Stimulated activated CD4-positive, alpha-beta T cell treated with anti-CD3 and anti-CD28 coated beads, Interleukin-12 subunit alpha, Interleukin-12 subunit beta, amount 100 ng/mL, for 48 hours (primary cell): ENCODE results near the gene PTN.

Experiments
- DNase-seq, 3 donors: peaks; one replicate each; pipeline ENCODE4 v3.0.0-alpha.2; 2020; ENCODE audit warnings: low read depth in 2 of 3, low spot score in 1 of 3

The PTN gene

DNA sequence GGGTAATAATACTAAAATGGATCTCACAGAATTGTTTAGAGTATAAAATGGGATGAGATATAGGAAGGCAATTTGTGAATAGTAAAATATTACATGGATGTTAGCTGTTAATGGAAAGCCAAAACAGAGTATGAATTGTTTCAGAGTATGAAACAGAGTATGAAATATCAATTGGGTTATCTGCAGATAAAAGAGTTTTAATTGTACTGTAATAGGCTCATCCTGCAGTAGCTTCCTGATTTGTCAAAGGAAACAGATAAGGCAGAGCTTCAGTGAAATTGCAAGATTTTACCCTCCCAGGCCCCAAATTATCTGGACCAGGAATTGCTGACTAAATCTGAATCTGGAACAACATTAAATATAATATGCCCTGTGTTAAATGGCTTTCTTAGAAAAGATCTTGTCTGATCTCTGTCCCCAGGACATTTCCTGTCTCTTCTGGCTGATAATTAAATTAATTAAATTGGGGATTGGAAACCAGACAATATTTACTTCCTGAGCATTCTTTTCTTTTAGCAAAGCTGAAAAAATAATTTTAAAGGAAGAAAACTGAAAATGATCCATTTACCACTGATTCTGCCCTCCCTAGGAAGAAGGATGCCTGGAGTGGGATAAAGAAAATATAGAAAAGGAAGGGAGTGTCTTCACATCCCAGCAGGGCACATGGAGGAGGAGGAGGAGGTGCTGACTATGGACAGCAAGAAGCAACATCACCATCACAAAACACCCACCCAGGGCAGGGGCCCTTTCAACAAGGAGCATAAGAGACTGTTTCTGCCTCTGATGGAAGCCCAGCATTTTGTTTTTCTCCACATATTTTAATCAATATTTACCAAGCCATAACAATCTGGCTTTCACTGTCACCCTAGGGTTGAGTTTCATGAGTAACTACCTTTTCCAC lies 18.5 kb downstream of the PTN start:
- DNase-seq = no peak

DNA sequence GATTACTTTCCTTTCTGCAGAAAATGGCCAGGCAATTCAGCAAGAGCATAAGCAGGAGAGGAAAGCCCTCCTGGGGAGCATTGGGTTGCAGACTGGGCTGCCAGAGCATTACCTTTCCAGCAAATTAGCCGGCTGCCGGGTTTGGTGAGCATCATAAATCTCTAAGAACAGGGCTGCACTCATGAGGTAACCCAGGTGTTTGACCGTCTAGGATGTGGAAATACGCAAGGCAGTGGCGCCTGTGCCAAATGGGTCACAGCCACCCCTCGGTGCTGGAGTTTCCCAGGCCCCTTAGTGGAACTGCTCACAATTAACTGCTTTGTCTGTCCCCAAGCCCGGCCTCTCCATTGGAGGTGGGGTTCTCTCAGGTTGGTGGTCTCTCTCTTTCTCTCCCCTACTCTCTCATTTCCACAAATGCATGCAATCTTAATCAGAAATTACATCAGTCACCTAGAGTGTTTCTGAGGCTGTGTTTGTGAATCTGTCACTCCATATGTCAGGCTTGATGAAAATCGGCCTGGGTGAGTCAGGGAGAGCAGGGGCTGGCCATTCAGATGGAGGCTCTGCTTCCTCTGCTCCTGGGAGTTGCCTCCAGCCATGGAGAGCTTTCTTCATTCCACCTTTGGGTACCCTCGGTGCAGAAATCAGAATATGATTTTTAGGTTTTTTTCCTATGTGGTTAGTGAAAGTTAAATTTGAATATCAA lies 26.7 kb downstream of the PTN start:
- DNase-seq = no peak

GRCh38 chr7:137313201-137313600 lies 30.3 kb downstream of the PTN start:
- DNase-seq = no peak

DNA sequence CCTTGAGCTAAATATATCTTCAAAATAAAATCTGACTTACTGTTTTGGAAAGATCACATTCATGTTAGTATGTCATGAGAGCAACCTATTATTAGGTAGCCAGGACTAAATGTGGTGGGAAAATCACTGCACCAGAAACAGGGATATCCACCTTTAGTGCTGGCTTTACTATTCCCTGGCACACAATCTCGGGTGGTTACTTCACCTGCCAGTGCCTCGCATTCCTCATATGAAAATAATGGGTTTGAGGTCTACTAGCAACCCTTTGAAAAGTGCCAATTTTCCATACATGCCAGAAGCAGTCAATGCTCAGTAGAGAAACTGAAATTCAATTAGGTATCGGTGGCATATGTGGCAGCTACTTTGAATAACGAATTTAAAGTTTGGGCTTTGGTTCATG lies 36.8 kb downstream of the PTN start:
- DNase-seq = no peak

- no peak for DNase-seq
Observed at GRCh38 chr7:137305901-137306621, 37.5 kb downstream of the PTN start.

GRCh38 chr7:137304624-137305235 lies 38.8 kb downstream of the PTN start:
- DNase-seq = no peak

DNA sequence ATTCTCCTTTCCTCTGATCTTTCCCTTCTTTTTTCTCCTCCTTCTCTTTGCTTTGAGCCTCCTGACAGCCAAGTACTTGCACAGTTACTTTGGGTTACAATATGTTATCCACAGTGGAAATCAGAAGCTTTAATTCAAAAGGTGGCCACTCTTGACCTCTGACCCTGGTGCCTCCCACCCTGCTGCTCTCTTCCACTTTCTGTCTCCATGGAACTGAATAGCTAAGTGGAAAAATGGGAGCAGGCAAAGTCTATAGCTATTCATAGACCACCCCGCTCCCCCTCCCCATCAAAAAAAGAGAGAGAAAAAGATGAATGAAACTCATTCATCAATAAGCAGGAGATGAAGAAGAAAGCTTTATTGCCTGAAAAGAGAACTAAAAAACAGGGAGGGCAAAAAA lies 39.4 kb downstream of the PTN start:
- no peak for DNase-seq

DNA sequence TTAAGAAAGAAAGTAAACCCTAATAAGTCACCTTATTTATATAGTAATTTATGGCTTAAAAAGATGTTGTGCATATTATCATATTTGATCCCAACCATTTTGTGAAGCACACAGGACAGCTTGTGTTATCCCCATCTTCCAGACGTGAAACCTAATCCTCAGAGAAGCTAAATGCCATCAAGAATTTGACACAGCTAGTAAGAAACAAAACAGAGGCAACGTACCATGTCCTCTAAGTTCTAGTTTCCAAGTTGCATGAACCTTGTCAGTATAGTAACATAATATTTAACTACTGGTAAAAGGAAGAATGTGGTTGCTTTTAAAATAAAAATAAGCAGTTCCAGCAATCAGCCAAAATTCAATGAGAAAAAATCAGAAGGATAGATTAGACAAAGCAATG lies 41.5 kb downstream of the PTN start:
- no peak for DNase-seq

GRCh38 chr7:137298464-137298794 lies 45.1 kb downstream of the PTN start:
- DNase-seq = no peak

GRCh38 chr7:137297551-137298463 lies 45.7 kb downstream of the PTN start:
- no peak for DNase-seq

- DNase-seq = no peak
Observed at GRCh38 chr7:137296576-137296975, 47.0 kb downstream of the PTN start.

- no peak for DNase-seq
Observed at GRCh38 chr7:137295739-137296324, 47.7 kb downstream of the PTN start.

GRCh38 chr7:137289101-137289500 lies 54.4 kb downstream of the PTN start:
- no peak for DNase-seq

DNA sequence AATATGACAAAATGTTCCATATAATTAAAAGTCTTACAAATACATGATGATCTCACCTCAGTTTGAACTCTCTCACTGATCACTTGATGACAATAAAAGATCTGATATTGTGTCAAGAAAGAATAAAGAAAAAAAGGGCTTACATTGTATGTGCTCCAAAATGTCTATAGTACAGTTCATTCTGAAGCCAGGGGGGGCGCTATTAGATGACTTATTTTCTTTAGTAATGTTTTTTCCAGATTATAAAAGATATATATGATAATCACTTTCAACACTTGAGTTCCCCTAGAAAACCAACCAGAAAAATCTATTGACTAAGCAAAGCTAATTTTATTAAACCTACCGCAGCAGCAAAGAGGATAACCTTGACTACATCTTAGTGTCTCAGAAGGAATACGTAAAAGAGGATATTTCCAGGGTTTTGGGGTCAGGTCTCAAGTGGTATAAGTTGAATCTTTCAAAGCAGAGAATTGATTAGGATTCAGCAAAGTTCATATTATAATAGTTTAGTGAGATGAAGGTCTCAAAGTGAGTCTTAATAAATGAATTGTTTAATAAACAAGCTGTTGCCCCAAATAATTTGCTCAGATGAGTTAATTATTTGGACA lies 55.8 kb downstream of the PTN start:
- DNase-seq = no peak

- DNase-seq = no peak
Observed at GRCh38 chr7:137283153-137283552, 60.4 kb downstream of the PTN start.

- DNase-seq = no peak
Observed at GRCh38 chr7:137282043-137282442, 61.5 kb downstream of the PTN start.

- DNase-seq = no peak
Observed at GRCh38 chr7:137276189-137276588, 67.3 kb downstream of the PTN start.

GRCh38 chr7:137272249-137272648 lies 71.3 kb downstream of the PTN start:
- no peak for DNase-seq

GRCh38 chr7:137269240-137269639 lies 74.3 kb downstream of the PTN start:
- DNase-seq = no peak
